ENCODE data around the gene DNAI2. TPM values are rescaled to one million over a fixed set of nuclear protein-coding genes. Genes with fewer than 3 reads are reported as not detected.

Gene DNAI2
- total RNA-seq, 1 donor: not detected

- Histone ChIP-seq H3K27ac (ENCODE audit: low read depth, low read length) (no peak overlapping the region), H3K27me3 (ENCODE audit: insufficient read depth, low read length) (peaks cover 7% of the 10 kb centered on the region), H3K9me3 (ENCODE audit: low read depth, low read length) (no peaks in the 10 kb centered on the region), H2AFZ (ENCODE audit: low read length) (no peak overlapping the region), H3K4me2 (ENCODE audit: insufficient read depth, low read length) (no peak overlapping the region), H3K79me2 (ENCODE audit: insufficient read depth, low read length) (no peaks in the 10 kb centered on the region), H3K4me3 (ENCODE audit: insufficient read depth, low read length) (no peak overlapping the region), H4K20me1 (ENCODE audit: insufficient read depth, low read length) (no peaks in the 10 kb centered on the region), H3K4me1 (ENCODE audit: insufficient read depth, low read length) (no peaks in the 10 kb centered on the region), H3K36me3 (ENCODE audit: insufficient read depth, low read length) (no peaks in the 10 kb centered on the region)
- DNase-seq (ENCODE audit: insufficient read length, low spot score, missing footprints): no peak
- no peak for TF ChIP-seq CTCF (IDR thresholded peaks at IDR 0.05; ENCODE audit: extremely low read depth, low read depth, low read length)
These were observed 88.0 kb downstream of the DNAI2 start for GRCh38 chr17:74362069-74362405.

GRCh38 chr17:74362810-74363498 lies 88.9 kb downstream of the DNAI2 start:
- peaks cover 3% of the 10 kb centered on the region for H3K27me3 ChIP-seq (ENCODE audit: insufficient read depth, low read length)
- no peaks in the 10 kb centered on the region for H3K36me3 ChIP-seq (ENCODE audit: insufficient read depth, low read length)
- no peaks in the 10 kb centered on the region for H3K4me1 ChIP-seq (ENCODE audit: insufficient read depth, low read length)
- no peak overlapping the region for H3K27ac ChIP-seq (ENCODE audit: low read depth, low read length)
- H3K79me2 ChIP-seq (ENCODE audit: insufficient read depth, low read length): no peaks in the 10 kb centered on the region
- H3K4me3 ChIP-seq (ENCODE audit: insufficient read depth, low read length): no peak overlapping the region
- H3K9me3 ChIP-seq (ENCODE audit: low read depth, low read length): no peaks in the 10 kb centered on the region
- no peak overlapping the region for H2AFZ ChIP-seq (ENCODE audit: low read length)
- DNase-seq (ENCODE audit: insufficient read length, low spot score, missing footprints): no peak
- H3K4me2 ChIP-seq (ENCODE audit: insufficient read depth, low read length): no peak overlapping the region
- TF ChIP-seq CTCF (IDR thresholded peaks at IDR 0.05; ENCODE audit: extremely low read depth, low read depth, low read length): no peak
- no peaks in the 10 kb centered on the region for H4K20me1 ChIP-seq (ENCODE audit: insufficient read depth, low read length)

Other genes starting within 250 kb of the DNAI2 start
- gene RPL38, start 70.6 kb upstream of the DNAI2 start, total RNA-seq: 470 and 728 TPM in 2 replicates
- gene TTYH2, start 60.7 kb upstream of the DNAI2 start, total RNA-seq: 1.2 and 1.4 TPM in 2 replicates
- not detected in 2 replicates for gene KIF19, start 52.0 kb downstream of the DNAI2 start, total RNA-seq
- gene BTBD17, start 87.6 kb downstream of the DNAI2 start, total RNA-seq: not detected in 2 replicates
- gene GPR142, start 93.3 kb downstream of the DNAI2 start, total RNA-seq: not detected in 2 replicates
- 2.9 and 6.8 TPM in 2 replicates for gene GPRC5C, start 157.9 kb downstream of the DNAI2 start, total RNA-seq
- not detected in 2 replicates for gene CD300A, start 192.4 kb downstream of the DNAI2 start, total RNA-seq